Measurements from ENCODE around the gene TMEM54.

GRCh38 chr1:32884726-32885125, 16.5 kb downstream of the TMEM54 start:
- TF ChIP-seq CTCF (IDR thresholded peaks at IDR 0.05): no peak
- TF ChIP-seq POLR2A (IDR thresholded peaks at IDR 0.05): no peak
- no peak for TF ChIP-seq POLR2AphosphoS5 (IDR thresholded peaks at IDR 0.05)

Data from prostate gland (tissue), 2 donors.